Tibial artery (tissue), 4 donors: ENCODE data around the gene USF2.

Source experiments
- DNase-seq, 2 donors: peaks; one replicate each; pipeline ENCODE4 v3.0.0-alpha.2; 2019
- H3K27ac ChIP-seq, 2 donors: fragments of 200-600 bp; sonication (generic) in 1 of 2; 1 replicate in 1 of 2; 2 replicates in 1 of 2; pipeline ENCODE4 v1.5.1; 2018 to 2019; ENCODE audit warnings: mild to moderate bottlenecking in 1 of 2
- H3K27me3 ChIP-seq, 2 donors: fragments of 200-600 bp; sonication (generic) in 1 of 2; one replicate each; pipeline versions ENCODE4 v1.5.1 to v1.6.0; 2016 to 2019
- H3K36me3 ChIP-seq, 3 donors: fragments of 200-600 bp; sonication (generic) in 2 of 3; one replicate each; pipeline ENCODE4 v1.5.1; 2016 to 2019; ENCODE audit warnings: mild to moderate bottlenecking in 2 of 3
- H3K4me1 ChIP-seq, 4 donors: fragments of 200-600 bp; sonication (generic) in 2 of 4; 1 replicate in 3 of 4; 2 replicates in 1 of 4; pipeline ENCODE4 v1.5.1; 2016 to 2019
- H3K4me3 ChIP-seq, 2 donors: fragments of 200-600 bp; sonication (generic) in 1 of 2; 1 replicate in 1 of 2; 2 replicates in 1 of 2; pipeline ENCODE4 v1.5.1; 2018 to 2019; ENCODE audit warnings: mild to moderate bottlenecking in 2 of 2
- H3K9me3 ChIP-seq, 3 donors: fragments of 200-600 bp; sonication (generic) in 1 of 3; one replicate each; pipeline ENCODE4 v1.5.1; 2016 to 2019
- intact Hi-C: fragments of 100-400 bp; cut with DNase I; formaldehyde crosslinking; loops from one replicate; pipeline ENCODE4 v1.15.0; 2023; ENCODE audit warnings: low total_unique reads
- TF ChIP-seq, protein P1 (sequence below), 2 experiments: fragments of 200-600 bp in 1 of 2; fragments of 450-650 bp in 1 of 2; IDR thresholded peaks; one replicate each; pipeline ENCODE4 v1.5.1; 2017 to 2019; ENCODE audit warnings: antibody characterized with exemption in 2 of 2, mild to moderate bottlenecking in 1 of 2, moderate library complexity in 1 of 2

The USF2 gene

DNA sequence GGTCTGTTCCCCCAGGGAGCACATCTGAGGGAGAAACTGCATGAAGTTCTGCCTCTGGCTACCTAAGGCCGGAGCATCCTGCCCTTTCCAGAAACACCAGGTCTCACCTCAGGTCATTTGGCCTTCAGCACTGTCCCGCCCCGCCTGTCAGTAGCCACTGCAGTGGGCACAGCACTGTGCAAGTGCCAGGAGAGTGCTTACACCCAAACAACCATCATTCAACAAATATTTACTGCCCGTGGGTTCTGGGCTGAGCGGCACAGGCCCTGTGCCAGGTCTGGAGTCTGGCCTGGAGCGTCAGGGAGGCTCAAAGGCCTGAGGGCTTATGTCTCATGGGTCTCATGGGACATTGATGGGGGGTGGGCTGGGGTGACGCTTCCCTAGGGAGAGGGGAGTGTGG is 2.8 kb downstream of the USF2 start:
- Histone ChIP-seq H3K36me3 (peaks cover 44 to 65% (median 54%) of the 10 kb centered on the region in 3 donors), H3K27ac (no peak overlapping the region), H3K27me3 (no peaks in the 10 kb centered on the region), H3K4me3 (no peak overlapping the region), H3K4me1 (peaks cover 0 to 20% (median 15%) of the 10 kb centered on the region in 4 donors), H3K9me3 (no peaks in the 10 kb centered on the region)
- TF ChIP-seq, protein P1, sequence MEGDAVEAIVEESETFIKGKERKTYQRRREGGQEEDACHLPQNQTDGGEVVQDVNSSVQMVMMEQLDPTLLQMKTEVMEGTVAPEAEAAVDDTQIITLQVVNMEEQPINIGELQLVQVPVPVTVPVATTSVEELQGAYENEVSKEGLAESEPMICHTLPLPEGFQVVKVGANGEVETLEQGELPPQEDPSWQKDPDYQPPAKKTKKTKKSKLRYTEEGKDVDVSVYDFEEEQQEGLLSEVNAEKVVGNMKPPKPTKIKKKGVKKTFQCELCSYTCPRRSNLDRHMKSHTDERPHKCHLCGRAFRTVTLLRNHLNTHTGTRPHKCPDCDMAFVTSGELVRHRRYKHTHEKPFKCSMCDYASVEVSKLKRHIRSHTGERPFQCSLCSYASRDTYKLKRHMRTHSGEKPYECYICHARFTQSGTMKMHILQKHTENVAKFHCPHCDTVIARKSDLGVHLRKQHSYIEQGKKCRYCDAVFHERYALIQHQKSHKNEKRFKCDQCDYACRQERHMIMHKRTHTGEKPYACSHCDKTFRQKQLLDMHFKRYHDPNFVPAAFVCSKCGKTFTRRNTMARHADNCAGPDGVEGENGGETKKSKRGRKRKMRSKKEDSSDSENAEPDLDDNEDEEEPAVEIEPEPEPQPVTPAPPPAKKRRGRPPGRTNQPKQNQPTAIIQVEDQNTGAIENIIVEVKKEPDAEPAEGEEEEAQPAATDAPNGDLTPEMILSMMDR (IDR thresholded peaks at IDR 0.05), result no peak
- DNase-seq, result no peak
- intact Hi-C loops, result loop anchor here (5.0 to 10.0 kb wide), 2 partner anchors 207 to 221 kb away; partner anchors contain the start of gene KRTDAP

GRCh38 chr19:35272122-35272719 is 3.5 kb downstream of the USF2 start:
- Histone ChIP-seq H3K4me3 (no peak overlapping the region), H3K9me3 (no peaks in the 10 kb centered on the region), H3K36me3 (peaks cover 49 to 72% (median 60%) of the 10 kb centered on the region in 3 donors), H3K4me1 (peaks cover 0 to 13% (median 9%) of the 10 kb centered on the region in 4 donors), H3K27me3 (no peaks in the 10 kb centered on the region), H3K27ac (no peak overlapping the region)
- peak in 1 of 2 donors; percentile 60 for DNase-seq
- TF ChIP-seq, protein P1 (IDR thresholded peaks at IDR 0.05), result no peak
- intact Hi-C loops, result loop anchor here (5.0 to 10.0 kb wide), 2 partner anchors 207 to 220 kb away; partner anchors contain the start of gene KRTDAP

DNA sequence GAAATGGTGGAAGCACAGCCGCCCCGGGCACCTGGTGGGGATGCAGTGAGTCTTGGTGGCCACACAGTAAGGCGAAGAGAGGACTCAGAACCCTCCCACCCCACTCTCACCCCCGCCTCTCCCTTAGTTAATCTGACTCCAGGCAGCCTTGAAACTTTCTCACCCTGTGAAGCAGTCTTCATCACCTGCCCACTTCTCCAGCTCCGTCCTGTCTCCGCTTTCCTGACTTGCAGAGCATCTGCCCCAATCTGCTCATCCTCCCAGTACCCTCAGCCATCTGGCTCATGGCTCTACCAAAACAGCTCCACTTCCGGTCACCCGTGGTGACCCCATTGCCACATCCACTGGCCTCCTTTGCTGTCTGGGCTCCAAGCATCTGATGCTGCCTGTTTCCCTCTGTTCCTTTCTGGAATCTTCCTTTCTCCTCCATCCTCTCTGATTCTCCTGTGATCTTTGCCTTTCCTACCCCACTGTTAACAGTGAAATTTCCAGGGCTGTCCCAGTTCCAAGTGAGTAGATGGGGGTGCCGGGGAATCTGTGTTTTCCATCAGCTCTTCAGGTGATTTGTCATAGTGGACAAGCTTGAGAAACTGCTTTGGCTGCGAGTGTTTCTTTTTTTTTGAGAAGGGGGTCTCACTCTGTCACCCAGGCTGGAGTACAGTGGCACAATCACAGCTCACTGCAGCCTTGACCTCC is 4.3 kb downstream of the USF2 start:
- H3K4me3 ChIP-seq, result no peak overlapping the region
- TF ChIP-seq, protein P1 (IDR thresholded peaks at IDR 0.05), result no peak
- H3K9me3 ChIP-seq, result no peaks in the 10 kb centered on the region
- H3K4me1 ChIP-seq, result peaks cover 0 to 12% (median 9%) of the 10 kb centered on the region in 4 donors
- no peaks in the 10 kb centered on the region for H3K27me3 ChIP-seq
- DNase-seq, result no peak
- no peak overlapping the region for H3K27ac ChIP-seq
- intact Hi-C loops, result loop anchor here (5.0 to 10.0 kb wide), 2 partner anchors 208 to 219 kb away; partner anchors contain the start of gene KRTDAP
- H3K36me3 ChIP-seq, result peaks cover 49 to 81% (median 69%) of the 10 kb centered on the region in 3 donors

DNA sequence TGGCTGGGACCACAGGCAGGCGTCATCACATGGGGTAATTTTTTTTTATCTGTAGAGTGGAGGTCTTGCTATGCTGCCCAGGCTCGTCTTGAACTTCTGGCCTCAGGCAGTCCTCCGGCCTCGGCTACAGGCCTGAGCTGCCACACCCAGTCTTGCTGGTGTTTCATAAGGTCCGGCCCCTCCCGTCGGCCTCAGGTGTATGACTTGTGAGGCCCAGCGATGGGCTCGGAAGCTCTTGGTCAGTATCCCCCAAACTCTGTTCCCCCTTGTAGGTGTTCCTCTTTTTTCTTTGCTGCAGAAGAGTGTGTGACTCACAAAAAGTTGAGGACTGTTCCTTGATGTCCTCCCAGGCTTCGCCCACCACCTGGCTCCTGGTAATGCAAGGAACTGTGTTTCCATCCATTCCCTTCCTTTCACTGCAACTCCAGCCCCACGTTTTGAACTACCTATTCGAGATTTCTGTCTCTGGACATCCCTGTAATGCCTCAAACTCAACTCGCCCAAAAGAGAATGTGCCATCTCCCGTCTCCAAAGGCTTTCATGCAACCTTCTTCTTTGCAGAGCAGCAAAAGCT is 5.0 kb downstream of the USF2 start:
- H3K36me3 ChIP-seq, result peaks cover 53 to 88% (median 76%) of the 10 kb centered on the region in 3 donors
- H3K4me1 ChIP-seq, result peaks cover 0 to 12% (median 9%) of the 10 kb centered on the region in 4 donors
- H3K27ac ChIP-seq, result no peak overlapping the region
- TF ChIP-seq, protein P1 (IDR thresholded peaks at IDR 0.05), result no peak
- DNase-seq, result no peak
- H3K4me3 ChIP-seq, result no peak overlapping the region
- intact Hi-C loops, result loop anchor here (5.0 to 10.0 kb wide), 2 partner anchors 209 to 219 kb away; partner anchors contain the start of gene KRTDAP
- H3K27me3 ChIP-seq, result no peaks in the 10 kb centered on the region
- no peaks in the 10 kb centered on the region for H3K9me3 ChIP-seq

DNA sequence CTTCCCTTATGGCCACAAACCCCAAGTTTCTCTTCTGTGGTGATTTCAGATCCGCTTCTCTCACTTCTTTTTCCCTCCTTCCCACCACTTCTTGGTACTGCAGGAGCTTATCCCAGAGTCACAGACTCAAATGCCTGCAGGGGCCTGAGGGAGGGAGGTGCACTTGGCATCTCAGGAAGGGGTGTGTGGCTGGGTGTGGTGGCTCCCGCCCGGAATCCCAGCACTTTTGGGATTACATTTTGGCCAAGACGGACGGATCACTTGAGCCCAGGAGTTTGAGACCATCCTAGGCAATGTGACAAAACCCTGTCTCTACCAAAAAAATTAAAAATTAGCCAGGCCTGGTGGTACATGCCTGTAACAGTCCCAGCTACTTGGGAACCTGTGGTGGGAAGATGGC is 5.6 kb downstream of the USF2 start:
- intact Hi-C loops, result loop anchor here (5.0 to 10.0 kb wide), 2 partner anchors 210 to 218 kb away; partner anchors contain the start of gene KRTDAP
- peaks cover 58 to 93% (median 81%) of the 10 kb centered on the region in 3 donors for H3K36me3 ChIP-seq
- DNase-seq, result no peak
- no peak overlapping the region for H3K27ac ChIP-seq
- H3K9me3 ChIP-seq, result no peaks in the 10 kb centered on the region
- no peak overlapping the region for H3K4me3 ChIP-seq
- peaks cover 0 to 12% (median 9%) of the 10 kb centered on the region in 4 donors for H3K4me1 ChIP-seq
- TF ChIP-seq, protein P1 (IDR thresholded peaks at IDR 0.05), result no peak
- no peaks in the 10 kb centered on the region for H3K27me3 ChIP-seq
